IPS-18c (cell line): Measurements from ENCODE around the gene HOXB1.
"Not testable (repeated sequence)": the region's sequence is repeated elsewhere in the genome, so short reads cannot be mapped to it uniquely, and the experiment has no call there.

Source experiments
- H3K4me3 ChIP-seq: 2 replicates; pipeline ENCODE4 v1.7.0; 2013; ENCODE audit warnings: low read depth, mild to moderate bottlenecking, low read length, moderate library complexity; ENCODE audit not compliant: insufficient read depth
- H3K9me3 ChIP-seq: one replicate; pipeline ENCODE4 v1.6.1; 2013; ENCODE audit warnings: mild to moderate bottlenecking, low read length, moderate library complexity; ENCODE audit not compliant: control insufficient read depth, insufficient read depth

Gene HOXB1

GRCh38 chr17:48515925-48516900 lies 14.6 kb downstream of the HOXB1 start:
- H3K4me3 ChIP-seq, result no peak overlapping the region
- H3K9me3 ChIP-seq, result no peaks in the 10 kb centered on the region

- no peaks in the 10 kb centered on the region for H3K9me3 ChIP-seq
- no peak overlapping the region for H3K4me3 ChIP-seq
Measured at GRCh38 chr17:48514477-48514876, 16.3 kb downstream of the HOXB1 start.

- Histone ChIP-seq H3K4me3 (no peak overlapping the region), H3K9me3 (peaks cover 1% of the 10 kb centered on the region)
Measured at GRCh38 chr17:48513666-48514455, 16.9 kb downstream of the HOXB1 start.

GRCh38 chr17:48513097-48513496 lies 17.7 kb downstream of the HOXB1 start:
- H3K4me3 ChIP-seq, result no peak overlapping the region
- peaks cover 2% of the 10 kb centered on the region for H3K9me3 ChIP-seq

GRCh38 chr17:48510761-48511604 lies 19.8 kb downstream of the HOXB1 start:
- Histone ChIP-seq H3K9me3 (peaks cover 2% of the 10 kb centered on the region), H3K4me3 (no peak overlapping the region)

- H3K4me3 ChIP-seq, result no peak overlapping the region
- H3K9me3 ChIP-seq, result peaks cover 2% of the 10 kb centered on the region
Measured at GRCh38 chr17:48510381-48510760, 20.4 kb downstream of the HOXB1 start.

GRCh38 chr17:48509708-48510107 lies 21.1 kb downstream of the HOXB1 start:
- H3K4me3 ChIP-seq, H3K9me3 ChIP-seq: not testable (repeated sequence)

GRCh38 chr17:48506246-48506645 lies 24.6 kb downstream of the HOXB1 start:
- H3K9me3 ChIP-seq, result peaks cover 2% of the 10 kb centered on the region
- no peak overlapping the region for H3K4me3 ChIP-seq

- Histone ChIP-seq H3K4me3 (no peak overlapping the region), H3K9me3 (peaks cover 2% of the 10 kb centered on the region)
Measured at GRCh38 chr17:48505788-48506187, 25.0 kb downstream of the HOXB1 start.

- H3K9me3 ChIP-seq, result peaks cover 2% of the 10 kb centered on the region
- H3K4me3 ChIP-seq, result no peak overlapping the region
Measured at GRCh38 chr17:48504953-48505352, 25.9 kb downstream of the HOXB1 start.

- H3K9me3 ChIP-seq, result no peaks in the 10 kb centered on the region
- no peak overlapping the region for H3K4me3 ChIP-seq
Measured at GRCh38 chr17:48503747-48504146, 27.1 kb downstream of the HOXB1 start.

- Histone ChIP-seq H3K9me3 (no peaks in the 10 kb centered on the region), H3K4me3 (no peak overlapping the region)
Measured at GRCh38 chr17:48502901-48503300, 27.9 kb downstream of the HOXB1 start.

GRCh38 chr17:48502312-48502711 lies 28.5 kb downstream of the HOXB1 start:
- no peaks in the 10 kb centered on the region for H3K9me3 ChIP-seq
- no peak overlapping the region for H3K4me3 ChIP-seq

GRCh38 chr17:48500435-48501426 lies 30.1 kb downstream of the HOXB1 start:
- Histone ChIP-seq H3K4me3 (no peak overlapping the region), H3K9me3 (no peaks in the 10 kb centered on the region)

GRCh38 chr17:48499735-48500434 lies 30.9 kb downstream of the HOXB1 start:
- Histone ChIP-seq H3K4me3 (no peak overlapping the region), H3K9me3 (no peaks in the 10 kb centered on the region)

- no peaks in the 10 kb centered on the region for H3K9me3 ChIP-seq
- no peak overlapping the region for H3K4me3 ChIP-seq
Measured at GRCh38 chr17:48499248-48499647, 31.6 kb downstream of the HOXB1 start.
